Measurements from ENCODE around the gene PHF23.
A peak's percentile ranks its signal among the peaks of the same experiment; 100 is the strongest.

PHF23 gene

DNA sequence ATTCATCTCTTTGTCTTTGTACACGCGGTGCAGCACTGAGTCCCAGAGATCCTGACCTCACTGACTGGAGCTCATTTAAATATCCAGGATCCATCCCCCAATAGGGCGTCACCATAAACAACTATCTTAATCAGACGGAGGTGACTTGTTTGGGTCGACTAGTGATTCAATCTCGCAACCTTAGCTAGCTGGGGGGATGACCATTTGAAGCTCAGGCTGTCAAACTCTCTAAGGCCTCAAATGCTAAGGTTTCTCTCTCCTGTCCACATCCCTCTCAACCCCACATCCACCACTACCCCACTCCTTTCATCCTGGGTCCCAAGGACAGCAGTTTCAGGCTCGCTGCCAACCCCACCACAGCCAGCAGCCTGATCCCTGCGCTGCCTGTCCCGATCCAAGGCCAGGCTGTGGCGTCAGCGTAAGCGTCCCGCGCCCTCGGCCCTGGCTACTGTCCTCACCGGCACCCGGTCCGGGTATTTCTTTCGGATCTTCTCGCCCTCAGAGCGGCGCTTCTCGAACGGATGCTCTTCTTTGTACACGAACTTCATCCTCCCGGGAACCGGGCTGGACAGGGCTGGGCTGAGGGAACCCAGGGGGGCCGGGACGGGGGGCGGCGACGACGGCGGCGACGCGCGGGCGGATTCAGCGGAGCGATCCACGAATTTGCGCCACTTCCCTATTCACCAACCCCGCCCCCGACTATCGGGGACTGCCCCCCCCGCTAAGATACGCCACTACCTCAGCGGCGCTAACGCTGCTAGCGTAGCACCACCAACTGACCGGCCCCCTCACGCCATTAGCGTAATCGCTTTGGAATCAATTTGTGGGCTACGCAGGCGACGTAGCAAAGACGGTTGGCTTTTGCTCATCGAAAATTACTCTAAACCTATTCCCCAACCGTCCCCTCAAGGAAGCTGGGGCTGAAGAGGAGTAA lies 2.8 kb upstream of the PHF23 start, which contains the start of gene GABARAP:
Gene GABARAP (minus strand): TSS at position 667 of the 934 bp plus-strand sequence. CDS start 119 bp downstream, at position 548.
- TF ChIP-seq, protein P1, sequence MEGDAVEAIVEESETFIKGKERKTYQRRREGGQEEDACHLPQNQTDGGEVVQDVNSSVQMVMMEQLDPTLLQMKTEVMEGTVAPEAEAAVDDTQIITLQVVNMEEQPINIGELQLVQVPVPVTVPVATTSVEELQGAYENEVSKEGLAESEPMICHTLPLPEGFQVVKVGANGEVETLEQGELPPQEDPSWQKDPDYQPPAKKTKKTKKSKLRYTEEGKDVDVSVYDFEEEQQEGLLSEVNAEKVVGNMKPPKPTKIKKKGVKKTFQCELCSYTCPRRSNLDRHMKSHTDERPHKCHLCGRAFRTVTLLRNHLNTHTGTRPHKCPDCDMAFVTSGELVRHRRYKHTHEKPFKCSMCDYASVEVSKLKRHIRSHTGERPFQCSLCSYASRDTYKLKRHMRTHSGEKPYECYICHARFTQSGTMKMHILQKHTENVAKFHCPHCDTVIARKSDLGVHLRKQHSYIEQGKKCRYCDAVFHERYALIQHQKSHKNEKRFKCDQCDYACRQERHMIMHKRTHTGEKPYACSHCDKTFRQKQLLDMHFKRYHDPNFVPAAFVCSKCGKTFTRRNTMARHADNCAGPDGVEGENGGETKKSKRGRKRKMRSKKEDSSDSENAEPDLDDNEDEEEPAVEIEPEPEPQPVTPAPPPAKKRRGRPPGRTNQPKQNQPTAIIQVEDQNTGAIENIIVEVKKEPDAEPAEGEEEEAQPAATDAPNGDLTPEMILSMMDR (IDR thresholded peaks at IDR 0.05; ENCODE audit: low read depth, low read length): no peak
- peak within 1 kb of the TSS; percentile 92 for H3K4me3 ChIP-seq (ENCODE audit: low read depth, low read length)

DNA sequence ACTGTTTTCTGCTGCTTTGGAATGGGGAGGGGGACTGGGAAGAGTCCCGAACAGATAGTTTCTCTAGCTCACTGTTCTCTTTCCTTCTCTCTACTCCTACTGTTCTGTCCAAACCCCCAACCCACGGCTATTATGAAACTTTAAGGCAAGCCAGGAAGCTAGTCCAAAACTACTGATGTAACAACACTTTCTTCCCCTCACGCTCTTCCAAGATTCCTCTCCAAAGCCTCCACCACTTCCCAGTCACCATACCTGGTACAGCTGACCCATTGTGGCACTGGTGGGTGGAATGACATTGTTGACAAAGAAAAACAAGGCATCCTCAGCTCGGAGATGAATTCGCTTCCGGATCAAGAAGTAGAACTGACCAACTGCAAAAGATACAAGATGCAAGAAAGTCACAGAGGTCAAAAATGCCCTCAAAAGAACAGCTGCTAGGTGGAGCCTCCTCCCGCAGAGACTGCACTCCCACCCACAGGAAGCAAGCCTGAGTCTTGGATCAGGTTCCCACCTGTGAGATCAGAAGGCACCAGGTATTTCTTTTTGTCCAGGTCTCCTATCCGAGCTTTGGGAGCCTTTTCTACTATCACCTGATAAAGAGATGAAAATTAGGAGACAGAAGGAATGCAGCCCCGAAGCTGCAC lies 2.0 kb upstream of the PHF23 start:
- TF ChIP-seq, protein P1 (IDR thresholded peaks at IDR 0.05; ENCODE audit: low read depth, low read length): no peak
- H3K4me3 ChIP-seq (ENCODE audit: low read depth, low read length): peak overlapping the region; percentile 92

DNA sequence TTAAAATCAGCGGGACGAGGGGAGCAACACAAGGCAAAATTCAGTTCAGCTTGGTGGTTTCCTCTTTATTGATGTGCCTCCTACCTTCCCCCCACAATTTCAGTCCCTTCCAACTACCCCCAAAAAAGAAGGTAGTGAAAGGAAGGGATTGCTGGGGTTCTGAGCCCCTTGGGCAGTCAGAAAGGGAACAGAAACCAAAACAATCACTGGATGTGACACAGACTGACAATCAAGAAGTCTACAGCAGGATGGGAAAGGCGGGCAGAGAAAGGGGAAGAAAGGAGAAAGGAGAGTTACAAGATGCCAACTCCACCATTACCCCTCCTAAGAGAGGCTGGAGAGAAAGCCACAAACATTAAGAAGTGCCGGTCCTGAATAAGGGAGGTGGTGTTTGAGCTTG lies 1.1 kb upstream of the PHF23 start:
- peak overlapping the region; percentile 92 for H3K4me3 ChIP-seq (ENCODE audit: low read depth, low read length)
- TF ChIP-seq, protein P1 (IDR thresholded peaks at IDR 0.05; ENCODE audit: low read depth, low read length): no peak

DNA sequence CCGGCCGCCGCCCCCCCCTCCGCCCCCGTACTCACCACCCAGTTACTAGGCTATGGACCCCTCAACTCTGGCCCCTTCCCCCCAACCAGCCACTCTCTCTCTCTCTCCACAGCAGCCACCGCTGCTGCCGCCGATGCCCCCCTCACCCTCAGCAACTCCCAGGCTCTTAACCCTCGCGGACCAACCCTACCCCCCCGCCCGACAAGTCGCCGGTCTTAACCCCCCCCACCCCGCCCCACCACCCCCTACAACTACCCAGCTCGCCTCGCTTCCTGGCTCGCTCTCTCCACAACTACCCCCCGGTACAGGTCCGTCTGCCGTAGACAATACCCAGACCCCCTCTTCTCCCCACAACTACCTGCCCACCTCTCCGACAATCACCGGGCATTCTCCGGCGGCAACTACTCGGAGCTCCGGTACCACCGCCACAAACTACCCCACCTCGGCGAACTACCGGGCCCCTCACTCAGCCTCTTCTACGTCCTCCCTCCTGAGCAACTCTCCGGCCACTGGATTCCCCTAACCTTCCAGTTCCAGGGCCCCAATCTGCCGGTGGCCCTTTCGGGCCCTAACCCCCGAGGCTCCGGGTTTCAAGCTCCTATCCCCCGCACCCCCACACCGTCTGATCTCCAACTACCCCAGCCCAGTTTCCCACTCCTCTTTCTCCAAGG lies 702 bp downstream of the PHF23 start:
- H3K4me3 ChIP-seq (ENCODE audit: low read depth, low read length): peak overlapping the region; percentile 99
- TF ChIP-seq, protein P1 (IDR thresholded peaks at IDR 0.05; ENCODE audit: low read depth, low read length): no peak

DNA sequence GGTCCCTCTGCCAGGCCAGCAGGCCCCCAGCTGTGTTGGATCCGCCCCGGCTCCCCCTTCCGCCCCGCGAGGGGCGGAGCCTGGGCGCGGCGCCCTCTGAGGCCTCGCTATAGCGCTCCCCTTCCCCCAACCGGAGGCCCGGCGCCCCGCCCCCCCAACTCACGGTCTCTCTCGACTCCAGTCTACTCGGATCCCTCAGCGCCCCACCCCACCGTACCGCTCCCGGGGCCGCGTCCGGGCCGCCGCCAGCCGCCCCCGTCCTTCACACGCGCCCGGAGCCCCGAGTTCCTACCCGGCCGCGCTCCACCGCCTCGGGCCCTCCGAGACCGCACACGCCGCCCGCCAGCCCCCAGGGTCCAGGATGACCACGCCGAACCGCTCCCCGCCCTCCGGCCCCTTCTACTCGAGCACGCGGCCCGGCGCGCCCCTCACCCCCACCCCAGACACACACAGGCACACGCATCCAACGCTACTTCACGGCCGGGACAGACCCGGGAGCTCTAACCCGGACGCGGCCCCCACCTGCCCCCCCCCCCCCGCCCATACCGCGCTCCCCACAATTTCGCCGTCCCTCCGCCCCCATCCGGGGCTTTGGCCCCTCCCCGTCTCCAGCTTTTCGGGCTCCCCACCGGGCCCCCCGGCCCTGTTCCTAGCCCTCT lies 1.4 kb downstream of the PHF23 start:
- TF ChIP-seq, protein P1 (IDR thresholded peaks at IDR 0.05; ENCODE audit: low read depth, low read length): no peak
- peak overlapping the region; percentile 99 for H3K4me3 ChIP-seq (ENCODE audit: low read depth, low read length)

DNA sequence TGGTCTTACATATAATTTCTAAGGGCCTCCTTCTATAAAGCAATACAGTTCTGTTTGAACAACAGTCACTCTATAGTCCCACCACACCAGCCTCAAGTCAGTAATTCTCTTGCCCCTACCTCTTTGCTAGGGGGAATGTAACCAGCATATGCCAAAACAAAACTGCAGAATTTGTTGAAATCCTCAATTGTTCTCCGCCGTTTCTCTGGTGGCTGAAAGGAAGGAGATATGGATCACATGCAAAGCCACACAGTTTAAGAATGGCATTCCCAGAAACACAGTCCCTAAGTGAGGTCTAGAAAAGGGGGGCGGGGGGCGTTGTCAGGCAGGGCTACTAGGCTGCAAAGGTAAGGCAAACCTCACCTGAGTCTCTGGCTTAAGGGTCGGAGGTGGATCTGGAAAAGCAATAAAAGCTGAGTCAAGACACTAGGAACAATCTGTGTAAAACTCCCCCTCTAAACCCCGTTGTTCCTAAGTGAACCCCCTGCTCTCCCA lies 1.9 kb downstream of the PHF23 start:
- peak overlapping the region; percentile 99 for H3K4me3 ChIP-seq (ENCODE audit: low read depth, low read length)

More for the DNA sequence above, 1.9 kb downstream of the PHF23 start:
- TF ChIP-seq, protein P1 (IDR thresholded peaks at IDR 0.05; ENCODE audit: low read depth, low read length): no peak
